H9 (cell line): ENCODE data around the gene MED31. TPM values are rescaled to one million over a fixed set of nuclear protein-coding genes. Genes with fewer than 3 reads are reported as not detected.
A peak's percentile ranks its signal among the peaks of the same experiment; 100 is the strongest.

Experiments
- DNase-seq: peaks from one replicate; pipeline ENCODE4 v3.0.0-alpha.2; 2017
- H2AFZ ChIP-seq: one replicate; pipeline ENCODE4 v1.6.1; 2013; ENCODE audit warnings: mild to moderate bottlenecking, low read length, control low read depth, moderate library complexity
- H2AK5ac ChIP-seq: 2 replicates; pipeline ENCODE4 v1.6.1; 2013; ENCODE audit warnings: low read length, control low read depth, mixed read lengths; ENCODE audit not compliant: insufficient read length
- H2BK120ac ChIP-seq: one replicate; pipeline ENCODE4 v1.6.1; 2013; ENCODE audit warnings: low read depth, mild to moderate bottlenecking, low read length, control low read depth, inconsistent platforms; ENCODE audit not compliant: poor library complexity, severe bottlenecking
- H2BK12ac ChIP-seq: 2 replicates; pipeline ENCODE4 v1.6.1; 2013; ENCODE audit warnings: low read length, control low read depth, mixed read lengths, low read depth; ENCODE audit not compliant: insufficient read length
- H2BK15ac ChIP-seq: 2 replicates; pipeline ENCODE4 v1.6.1; 2013; ENCODE audit warnings: low read depth, low read length, control low read depth
- H2BK20ac ChIP-seq: one replicate; pipeline ENCODE4 v1.6.1; 2013; ENCODE audit warnings: low read depth, mild to moderate bottlenecking, low read length, control low read depth, inconsistent platforms; ENCODE audit not compliant: poor library complexity, severe bottlenecking
- H2BK5ac ChIP-seq: 2 replicates; pipeline ENCODE4 v1.6.1; 2013; ENCODE audit warnings: low read length, control low read depth, mixed read lengths; ENCODE audit not compliant: insufficient read length
- H3K14ac ChIP-seq: 2 replicates; pipeline ENCODE4 v1.6.1; 2013; ENCODE audit warnings: low read length, control low read depth; ENCODE audit not compliant: insufficient read depth
- H3K18ac ChIP-seq: 2 replicates; pipeline ENCODE4 v1.6.1; 2013; ENCODE audit warnings: low read depth, mild to moderate bottlenecking, mixed read lengths, low read length, control low read depth; ENCODE audit not compliant: insufficient read length
- H3K23ac ChIP-seq: 2 replicates; pipeline ENCODE4 v1.6.1; 2013; ENCODE audit warnings: low read length, control low read depth, mixed read lengths, low read depth; ENCODE audit not compliant: insufficient read length
- H3K23me2 ChIP-seq: 2 replicates; pipeline ENCODE4 v1.6.1; 2013; ENCODE audit warnings: low read depth, mild to moderate bottlenecking, mixed read lengths, low read length, control low read depth; ENCODE audit not compliant: insufficient read length, poor library complexity, severe bottlenecking
- H3K27ac ChIP-seq: 2 replicates; pipeline ENCODE4 v1.5.1; 2013; ENCODE audit warnings: low read length, control low read depth, mixed read lengths, low read depth; ENCODE audit not compliant: insufficient read length
- H3K27me3 ChIP-seq: 2 replicates; pipeline ENCODE4 v1.6.1; 2013; ENCODE audit warnings: low read length, control low read depth, inconsistent platforms; ENCODE audit not compliant: insufficient read depth
- H3K4ac ChIP-seq: 2 replicates; pipeline ENCODE4 v1.6.1; 2013; ENCODE audit warnings: low read depth, mild to moderate bottlenecking, control low read depth, inconsistent platforms, low read length, moderate library complexity
- H3K4me1 ChIP-seq: 2 replicates; pipeline ENCODE4 v1.6.1; 2013; ENCODE audit warnings: low read length, control low read depth, inconsistent platforms; ENCODE audit not compliant: insufficient read depth
- H3K4me2 ChIP-seq: 2 replicates; pipeline ENCODE4 v1.6.1; 2013; ENCODE audit warnings: low read length, control low read depth, mixed read lengths; ENCODE audit not compliant: insufficient read length, insufficient read depth
- H3K56ac ChIP-seq: 2 replicates; pipeline ENCODE4 v1.6.1; 2013; ENCODE audit warnings: low read depth, mild to moderate bottlenecking, mixed read lengths, low read length, control low read depth; ENCODE audit not compliant: insufficient read length
- H3K79me1 ChIP-seq: 2 replicates; pipeline ENCODE4 v1.6.1; 2013; ENCODE audit warnings: low read depth, mild to moderate bottlenecking, moderate library complexity, low read length, control low read depth, inconsistent platforms; ENCODE audit not compliant: insufficient read depth, poor library complexity, severe bottlenecking
- H3K79me2 ChIP-seq: 2 replicates; pipeline ENCODE4 v1.6.1; 2013; ENCODE audit warnings: low read length, control low read depth, inconsistent platforms; ENCODE audit not compliant: insufficient read depth
- H3K9ac ChIP-seq: 2 replicates; pipeline ENCODE4 v1.6.1; 2013; ENCODE audit warnings: low read length, control low read depth, mixed read lengths; ENCODE audit not compliant: insufficient read length; ENCODE audit errors: extremely low read depth
- H3K9me3 ChIP-seq: one replicate; pipeline ENCODE4 v1.6.1; 2013; ENCODE audit warnings: low read depth, low read length, inconsistent platforms; ENCODE audit not compliant: control insufficient read depth
- H3T11ph ChIP-seq: one replicate; pipeline ENCODE4 v1.6.1; 2013; ENCODE audit warnings: mild to moderate bottlenecking, low read length, control low read depth, inconsistent platforms
- H4K20me1 ChIP-seq: one replicate; pipeline ENCODE4 v1.6.1; 2013; ENCODE audit not compliant: control insufficient read depth, insufficient read length, insufficient read depth
- H4K5ac ChIP-seq: 2 replicates; pipeline ENCODE4 v1.6.1; 2013; ENCODE audit warnings: low read depth, mild to moderate bottlenecking, mixed read lengths, low read length, control low read depth; ENCODE audit not compliant: insufficient read length
- H4K8ac ChIP-seq: replicated peaks from 2 replicates; pipeline ENCODE4 v1.6.1; 2013; ENCODE audit warnings: low read length, control low read depth, mixed read lengths, low read depth; ENCODE audit not compliant: insufficient read length
- H4K91ac ChIP-seq: 2 replicates; pipeline ENCODE4 v1.6.1; 2013; ENCODE audit warnings: low read depth, mild to moderate bottlenecking, moderate library complexity, mixed read lengths, low read length, control low read depth; ENCODE audit not compliant: insufficient read length
- H3K27ac Mint-ChIP-seq, 3 experiments: 2 replicates in 2 of 3; 3 replicates in 1 of 3; pipeline ENCODE4 v1.8.0; 2020 to 2021; ENCODE audit warnings: mixed read lengths in 3 of 3, mild to moderate bottlenecking in 1 of 3, moderate library complexity in 1 of 3
- H3K27me3 Mint-ChIP-seq: 2 replicates; pipeline ENCODE4 v1.8.0; 2021; ENCODE audit warnings: low read depth, mild to moderate bottlenecking, moderate library complexity, mixed read lengths
- H3K36me3 Mint-ChIP-seq, 3 experiments: 2 replicates in 2 of 3; 3 replicates in 1 of 3; pipeline ENCODE4 v1.8.0; 2020 to 2021; ENCODE audit warnings: low read depth in 3 of 3, mixed read lengths in 3 of 3; ENCODE audit not compliant: insufficient read depth in 1 of 3
- H3K4me1 Mint-ChIP-seq, 2 experiments: 2 replicates each; pipeline ENCODE4 v1.8.0; 2020; ENCODE audit warnings: mixed read lengths in 2 of 2
- H3K4me3 Mint-ChIP-seq, 2 experiments: 2 replicates in 1 of 2; 3 replicates in 1 of 2; pipeline ENCODE4 v1.8.0; 2020 to 2021; ENCODE audit warnings: mild to moderate bottlenecking in 2 of 2, mixed read lengths in 2 of 2, moderate library complexity in 1 of 2
- H3K9me3 Mint-ChIP-seq, 2 experiments: 2 replicates in 1 of 2; 3 replicates in 1 of 2; pipeline ENCODE4 v1.8.0; 2020; ENCODE audit warnings: mild to moderate bottlenecking in 2 of 2, mixed read lengths in 2 of 2, moderate library complexity in 1 of 2
- CTCF ChIP-seq: fragments of 200-600 bp; sonication (generic); conservative IDR thresholded peaks from 3 replicates; pipeline ENCODE4 v1.8.0; 2021; ENCODE audit warnings: antibody characterized with exemption, mild to moderate bottlenecking
- WGBS: extraction: QIAGEN DNeasy Blood & Tissue Kit; methylation state at CpG from one replicate; pipeline ENCODE4 v1.1.7; 2013; ENCODE audit warnings: missing lambda C conversion rate, low lambda C conversion rate, mixed read lengths; ENCODE audit not compliant: insufficient read length; ENCODE audit errors: extremely low coverage; 5-methylcytosine and 5-hydroxymethylcytosine counted together
- total RNA-seq: library from RNA; stranded (reverse); gene quantifications from 2 replicates; pipeline ENCODE4 v1.2.1, GENCODE V29; 2021

Gene MED31
- total RNA-seq, 1 experiment from 2014 or later: 11.8 TPM

GRCh38 chr17:6670999-6671398 is 19.6 kb upstream of the MED31 start:
- Histone ChIP-seq H2AFZ (no peak overlapping the region), H3K23me2 (no peaks in the 10 kb centered on the region), H4K20me1 (no peaks in the 10 kb centered on the region), H3K18ac (no peak overlapping the region), H3K14ac (0 out of 2 replicates have a peak overlapping the region, but pooled peaks have one; percentile 47), H4K91ac (no peak overlapping the region), H2AK5ac (no peak overlapping the region), H3K56ac (no peak overlapping the region), H3K79me2 (no peaks in the 10 kb centered on the region), H3K9me3 (no peaks in the 10 kb centered on the region), H3K27me3 (no peaks in the 10 kb centered on the region; the same call in none of the 2 replicates), H2BK15ac (no peak overlapping the region), H3K9ac (no peak overlapping the region), H3K23ac (no peak overlapping the region), H4K8ac (no peak overlapping the region), H3K27ac (no peak overlapping the region), H3K79me1 (no peaks in the 10 kb centered on the region), H2BK20ac (no peak overlapping the region), H3K4me2 (no peak overlapping the region), H2BK12ac (no peak overlapping the region), H4K5ac (no peak overlapping the region), H2BK5ac (no peak overlapping the region), H2BK120ac (no peak overlapping the region), H3K4ac (no peak overlapping the region), H3T11ph (no peak overlapping the region), H3K4me1 (no peaks in the 10 kb centered on the region)
- Mint-ChIP-seq H3K9me3 (no peaks in the 10 kb centered on the region), H3K4me3 (no peak overlapping the region), H3K36me3 (no peaks in the 10 kb centered on the region; a peak in 1 of 7 replicates), H3K27me3 (peaks cover 28% of the 10 kb centered on the region), H3K27ac (no peak overlapping the region; a peak in 1 of 7 replicates), H3K4me1 (peaks cover 0 to 4% of the 10 kb centered on the region in 2 experiments; a peak in 1 of 4 replicates)
- DNase-seq: no peak
- WGBS: no CpG with 5 or more reads among the region's 6 CpGs
- TF ChIP-seq CTCF: no peak
